Cardiac fibroblast (primary cell): ENCODE data around the gene BPIFB1.

ENCODE experiments used
- DNase-seq, 2 donors: peaks; one replicate each; pipeline versions ENCODE4 v3.0.0 to v3.0.0-alpha.2; 2010; ENCODE audit warnings: low read depth in 2 of 2
- H3K4me3 ChIP-seq, 2 donors: replicated peaks in 1 of 2; 1 replicate in 1 of 2; 2 replicates in 1 of 2; pipeline ENCODE4 v1.5.1; 2011; ENCODE audit warnings: low read depth in 2 of 2, low read length in 2 of 2, mild to moderate bottlenecking in 2 of 2, moderate library complexity in 1 of 2
- TF ChIP-seq, protein P1 (sequence below): IDR thresholded peaks from one replicate; pipeline ENCODE4 v1.5.1; 2011; ENCODE audit warnings: low read depth, mild to moderate bottlenecking, low read length, inconsistent platforms

BPIFB1 gene

DNA sequence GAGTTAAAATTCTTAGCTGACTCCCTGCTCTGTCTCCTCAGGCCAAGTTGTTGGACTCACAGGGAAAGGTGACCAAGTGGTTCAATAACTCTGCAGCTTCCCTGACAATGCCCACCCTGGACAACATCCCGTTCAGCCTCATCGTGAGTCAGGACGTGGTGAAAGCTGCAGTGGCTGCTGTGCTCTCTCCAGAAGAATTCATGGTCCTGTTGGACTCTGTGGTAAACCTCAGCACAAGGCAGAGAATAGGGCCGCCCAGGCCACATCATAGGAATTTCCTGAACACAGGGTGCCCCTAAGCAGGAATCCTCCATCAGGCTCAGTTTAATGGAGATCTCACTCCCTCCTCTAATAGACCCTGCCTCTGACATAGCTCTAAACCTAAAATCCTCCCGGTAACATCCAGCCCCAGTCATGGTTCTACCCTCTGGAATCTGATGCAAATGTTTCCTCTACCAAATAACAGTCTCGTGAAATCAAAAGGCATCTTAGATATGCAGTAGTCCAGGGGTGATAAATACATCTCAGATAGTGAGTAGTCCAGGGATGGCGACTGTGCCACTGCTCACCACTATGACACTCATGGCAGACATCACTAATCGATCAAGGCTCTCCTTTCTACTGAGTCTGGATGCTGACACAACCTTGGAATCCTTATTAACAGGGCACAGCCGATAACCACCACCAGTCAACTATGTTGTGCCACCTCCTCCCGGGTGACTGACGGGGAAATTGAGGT lies 18.3 kb downstream of the BPIFB1 start:
- H3K4me3 ChIP-seq = no peak overlapping the region
- TF ChIP-seq, protein P1, sequence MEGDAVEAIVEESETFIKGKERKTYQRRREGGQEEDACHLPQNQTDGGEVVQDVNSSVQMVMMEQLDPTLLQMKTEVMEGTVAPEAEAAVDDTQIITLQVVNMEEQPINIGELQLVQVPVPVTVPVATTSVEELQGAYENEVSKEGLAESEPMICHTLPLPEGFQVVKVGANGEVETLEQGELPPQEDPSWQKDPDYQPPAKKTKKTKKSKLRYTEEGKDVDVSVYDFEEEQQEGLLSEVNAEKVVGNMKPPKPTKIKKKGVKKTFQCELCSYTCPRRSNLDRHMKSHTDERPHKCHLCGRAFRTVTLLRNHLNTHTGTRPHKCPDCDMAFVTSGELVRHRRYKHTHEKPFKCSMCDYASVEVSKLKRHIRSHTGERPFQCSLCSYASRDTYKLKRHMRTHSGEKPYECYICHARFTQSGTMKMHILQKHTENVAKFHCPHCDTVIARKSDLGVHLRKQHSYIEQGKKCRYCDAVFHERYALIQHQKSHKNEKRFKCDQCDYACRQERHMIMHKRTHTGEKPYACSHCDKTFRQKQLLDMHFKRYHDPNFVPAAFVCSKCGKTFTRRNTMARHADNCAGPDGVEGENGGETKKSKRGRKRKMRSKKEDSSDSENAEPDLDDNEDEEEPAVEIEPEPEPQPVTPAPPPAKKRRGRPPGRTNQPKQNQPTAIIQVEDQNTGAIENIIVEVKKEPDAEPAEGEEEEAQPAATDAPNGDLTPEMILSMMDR = no peak
- DNase-seq = peak in 1 of 2 donors; percentile 42

DNA sequence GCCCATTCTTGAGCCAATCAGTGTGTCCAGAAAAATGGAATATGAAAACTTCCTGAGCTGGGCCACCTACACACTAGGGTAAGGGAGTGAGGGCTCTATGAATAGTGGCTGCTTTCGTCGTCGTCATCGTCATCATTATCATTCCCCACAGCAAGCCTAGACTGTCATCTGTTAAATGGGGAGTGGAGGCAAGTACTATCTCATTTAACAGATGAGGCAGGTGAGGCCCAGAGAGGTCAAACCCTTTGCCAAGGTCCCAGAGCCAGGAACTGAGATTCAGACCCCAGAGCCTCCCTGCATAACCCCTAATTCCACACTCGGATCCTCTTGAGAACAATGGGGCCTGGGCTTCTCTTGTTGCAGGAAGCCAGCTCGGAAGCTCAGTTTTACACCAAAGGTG lies 20.6 kb downstream of the BPIFB1 start:
- no peak overlapping the region for H3K4me3 ChIP-seq
- TF ChIP-seq, protein P1 = no peak
- DNase-seq = no peak

DNA sequence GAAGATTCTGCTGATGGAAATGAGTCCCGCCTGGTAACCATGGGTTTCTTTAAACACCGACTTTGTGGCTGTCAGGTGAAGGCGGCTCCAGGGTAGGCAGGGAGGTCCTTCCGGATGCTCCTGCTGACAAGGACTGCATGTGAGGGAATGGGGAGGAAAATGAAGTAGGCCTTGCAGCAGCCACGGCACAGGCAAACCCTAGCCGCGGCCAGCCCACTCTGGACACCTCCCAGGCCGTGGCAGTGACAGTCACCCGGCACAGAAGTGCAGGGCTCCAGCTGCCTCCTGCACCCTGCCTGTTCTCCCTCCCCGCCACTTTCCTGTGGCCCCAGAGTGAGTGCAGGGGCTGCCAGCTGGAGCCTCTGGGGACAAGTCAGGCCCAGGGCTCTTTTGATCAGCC lies 21.0 kb downstream of the BPIFB1 start:
- TF ChIP-seq, protein P1 = no peak
- H3K4me3 ChIP-seq = no peak overlapping the region
- no peak for DNase-seq

DNA sequence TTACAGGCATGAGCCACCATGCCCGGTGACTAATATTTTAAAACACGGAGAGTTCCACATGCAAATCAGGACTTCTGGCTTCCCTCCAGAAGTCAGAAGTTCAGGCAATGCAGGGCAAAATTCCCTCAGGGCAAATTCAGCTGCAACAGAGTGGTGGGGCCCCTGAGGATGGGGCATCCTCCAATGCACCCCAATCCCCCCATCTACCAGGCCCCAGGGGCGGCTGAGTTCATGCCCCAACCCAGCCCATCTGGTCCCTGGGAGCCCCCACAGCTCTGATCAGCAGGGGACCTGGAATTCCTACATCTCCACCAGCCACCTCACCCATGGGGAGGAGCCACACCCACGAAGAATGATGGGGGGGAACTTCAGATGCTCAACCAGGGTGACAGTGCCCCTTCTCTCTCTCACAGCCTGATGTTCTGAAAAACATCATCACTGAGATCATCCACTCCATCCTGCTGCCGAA lies 22.6 kb downstream of the BPIFB1 start:
- TF ChIP-seq, protein P1 = no peak
- H3K4me3 ChIP-seq = no peak overlapping the region
- peak in 1 of 2 donors; percentile 49 for DNase-seq

DNA sequence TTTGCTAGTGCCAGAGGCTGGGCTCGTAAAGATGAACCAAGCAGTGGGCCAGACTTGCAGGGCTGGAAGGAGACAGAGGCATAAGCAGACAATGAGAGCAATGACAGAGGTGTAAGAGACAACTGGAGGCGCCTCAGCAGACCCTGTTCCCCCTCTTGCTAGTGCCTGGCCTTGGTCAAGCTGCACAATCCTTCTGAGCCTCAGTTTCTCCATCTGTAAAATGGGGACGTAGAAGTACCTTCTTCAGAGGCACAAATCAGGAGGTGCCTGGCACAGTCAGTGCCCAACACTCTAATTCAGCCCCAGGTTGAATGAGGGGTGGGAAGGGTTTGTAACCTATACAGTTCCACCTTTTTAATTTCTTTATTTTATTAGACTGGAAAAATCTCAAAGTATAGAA lies 23.2 kb downstream of the BPIFB1 start:
- no peak for DNase-seq
- H3K4me3 ChIP-seq = no peak overlapping the region
- TF ChIP-seq, protein P1 = no peak

DNA sequence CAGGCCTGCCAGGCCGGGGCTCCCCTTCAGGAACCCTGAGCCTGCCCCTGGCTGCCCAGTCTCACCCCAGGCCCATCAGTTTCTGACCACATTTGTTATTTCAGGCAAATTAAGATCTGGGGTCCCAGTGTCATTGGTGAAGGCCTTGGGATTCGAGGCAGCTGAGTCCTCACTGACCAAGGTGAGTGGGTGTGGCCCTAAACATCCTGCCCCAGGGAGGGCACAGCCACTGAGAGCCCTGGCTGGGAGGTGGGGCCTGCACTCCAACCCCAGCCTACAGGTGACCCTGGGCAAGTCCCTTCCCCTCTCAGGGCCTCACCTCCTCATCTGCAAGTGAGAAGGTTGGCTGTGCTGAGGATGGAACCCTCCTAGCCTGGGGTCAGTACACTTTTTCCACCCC lies 23.8 kb downstream of the BPIFB1 start:
- no peak overlapping the region for H3K4me3 ChIP-seq
- DNase-seq = no peak
- TF ChIP-seq, protein P1 = no peak

DNA sequence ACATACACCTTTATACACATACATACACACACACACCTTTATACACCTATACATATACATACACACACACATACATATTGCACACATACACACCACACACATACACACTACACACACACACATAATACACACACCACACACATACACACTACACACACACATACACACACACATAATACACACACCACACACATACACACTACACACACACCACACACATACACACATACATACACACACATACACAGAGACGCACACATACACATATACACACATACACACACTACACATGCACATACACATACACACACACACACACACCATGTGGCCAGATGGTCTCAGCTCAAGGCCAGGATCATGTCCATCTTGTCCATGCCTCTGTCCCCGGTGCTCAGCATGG lies 25.7 kb downstream of the BPIFB1 start:
- DNase-seq = no peak
- TF ChIP-seq, protein P1 = no peak
- H3K4me3 ChIP-seq = no peak overlapping the region
